Thyroid gland (tissue), 4 donors: ENCODE data around the gene EFCAB8.

Source experiments
- POLR2A ChIP-seq, 2 donors: fragments of 450-650 bp; IDR thresholded peaks; one replicate each; pipeline ENCODE4 v1.6.1; 2017; ENCODE audit warnings: antibody characterized with exemption in 2 of 2, mild to moderate bottlenecking in 2 of 2, moderate library complexity in 1 of 2
- TF ChIP-seq, protein P1 (sequence below), 6 experiments: fragments of 200-600 bp in 3 of 6; fragments of 450-650 bp in 3 of 6; sonication (generic) in 3 of 6; IDR thresholded peaks; one replicate each; pipeline ENCODE4 v1.5.1; 2016 to 2019; ENCODE audit warnings: antibody characterized with exemption in 6 of 6, mild to moderate bottlenecking in 2 of 6, inconsistent platforms in 1 of 6, moderate library complexity in 1 of 6

DNA sequence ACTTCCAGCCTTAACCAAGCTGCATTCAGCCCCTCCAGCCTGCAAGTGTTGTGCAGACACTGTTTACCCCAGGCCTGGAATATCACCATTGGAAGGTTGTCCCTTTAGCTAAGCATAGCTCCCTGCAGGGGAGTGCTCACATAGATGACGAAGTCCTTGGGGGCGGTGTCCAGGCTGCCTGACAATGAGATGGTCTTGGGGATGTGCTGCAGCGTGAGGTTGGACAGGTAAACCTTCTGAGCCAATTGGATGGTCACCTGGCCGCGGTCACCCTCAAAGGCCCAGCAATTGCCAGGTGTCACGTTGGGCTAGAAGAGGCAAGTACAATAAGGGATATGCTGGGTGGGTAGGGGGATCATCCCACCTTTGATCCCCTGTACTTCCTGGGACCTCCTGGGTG lies 126.9 kb downstream of the EFCAB8 start:
- TF ChIP-seq, protein P1, sequence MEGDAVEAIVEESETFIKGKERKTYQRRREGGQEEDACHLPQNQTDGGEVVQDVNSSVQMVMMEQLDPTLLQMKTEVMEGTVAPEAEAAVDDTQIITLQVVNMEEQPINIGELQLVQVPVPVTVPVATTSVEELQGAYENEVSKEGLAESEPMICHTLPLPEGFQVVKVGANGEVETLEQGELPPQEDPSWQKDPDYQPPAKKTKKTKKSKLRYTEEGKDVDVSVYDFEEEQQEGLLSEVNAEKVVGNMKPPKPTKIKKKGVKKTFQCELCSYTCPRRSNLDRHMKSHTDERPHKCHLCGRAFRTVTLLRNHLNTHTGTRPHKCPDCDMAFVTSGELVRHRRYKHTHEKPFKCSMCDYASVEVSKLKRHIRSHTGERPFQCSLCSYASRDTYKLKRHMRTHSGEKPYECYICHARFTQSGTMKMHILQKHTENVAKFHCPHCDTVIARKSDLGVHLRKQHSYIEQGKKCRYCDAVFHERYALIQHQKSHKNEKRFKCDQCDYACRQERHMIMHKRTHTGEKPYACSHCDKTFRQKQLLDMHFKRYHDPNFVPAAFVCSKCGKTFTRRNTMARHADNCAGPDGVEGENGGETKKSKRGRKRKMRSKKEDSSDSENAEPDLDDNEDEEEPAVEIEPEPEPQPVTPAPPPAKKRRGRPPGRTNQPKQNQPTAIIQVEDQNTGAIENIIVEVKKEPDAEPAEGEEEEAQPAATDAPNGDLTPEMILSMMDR (IDR thresholded peaks at IDR 0.05): no peak
- no peak for TF ChIP-seq POLR2A (IDR thresholded peaks at IDR 0.05)
